ENCODE results near the gene NKG7.

The NKG7 gene

DNA sequence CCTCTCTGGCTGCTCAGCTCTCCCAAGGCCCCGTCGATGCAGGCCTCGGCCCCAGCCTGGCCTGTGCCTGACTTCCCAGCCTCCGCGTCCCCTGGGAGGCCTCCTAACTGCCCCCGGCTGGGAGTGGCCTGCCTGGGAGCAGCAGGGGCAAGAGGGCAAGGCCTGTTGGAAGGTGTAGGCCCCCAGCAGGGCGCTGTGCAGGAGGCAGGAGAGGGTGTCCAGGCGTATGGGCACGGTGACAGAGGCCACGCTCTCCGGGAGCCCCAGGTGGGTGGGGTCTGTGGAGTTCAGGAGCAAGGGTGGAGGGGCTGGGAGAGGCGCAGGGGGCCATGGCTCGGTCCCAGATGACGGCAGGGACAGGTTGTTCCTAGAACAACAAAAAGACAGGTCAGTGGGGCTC lies 16.7 kb upstream of the NKG7 start:
- DNase-seq: no peak

GRCh38 chr19:51387924-51388389 lies 15.5 kb upstream of the NKG7 start, which contains the start of gene LIM2:
Gene LIM2, minus strand, starts transcription at chr19:51387974. Its CDS starts 531 bp downstream, at chr19:51387443.
- DNase-seq: no peak

DNA sequence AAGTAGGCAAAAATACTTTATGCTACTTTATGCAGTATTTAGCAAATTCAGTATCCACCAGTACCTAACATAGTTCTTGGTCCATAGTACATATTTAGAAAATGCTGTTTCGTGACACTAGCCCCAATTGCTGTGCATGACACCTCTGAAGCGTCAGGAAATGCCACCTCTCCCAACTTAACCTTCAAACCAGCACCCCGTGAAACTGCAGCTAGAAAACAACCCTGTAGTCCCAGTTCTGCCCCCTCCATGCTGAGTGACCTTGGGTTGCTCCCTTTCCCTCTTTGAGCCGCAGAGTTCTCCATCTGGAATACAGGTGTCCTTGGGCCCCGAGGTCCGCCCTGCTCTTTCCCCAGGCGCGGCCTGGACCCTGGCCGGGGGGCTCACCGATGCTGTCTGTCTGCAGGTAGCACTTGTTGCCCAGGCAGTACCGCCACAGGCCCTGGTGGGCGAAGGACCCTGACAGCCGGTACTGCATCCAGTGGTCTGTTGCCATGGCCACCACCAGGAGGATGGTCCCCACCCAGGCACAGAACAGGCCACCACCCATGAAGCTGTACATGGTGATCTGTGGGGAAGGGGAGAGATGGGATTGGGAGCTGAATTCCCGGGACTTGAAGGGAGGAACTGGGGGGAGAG lies 14.5 kb upstream of the NKG7 start:
- DNase-seq: no peak

DNA sequence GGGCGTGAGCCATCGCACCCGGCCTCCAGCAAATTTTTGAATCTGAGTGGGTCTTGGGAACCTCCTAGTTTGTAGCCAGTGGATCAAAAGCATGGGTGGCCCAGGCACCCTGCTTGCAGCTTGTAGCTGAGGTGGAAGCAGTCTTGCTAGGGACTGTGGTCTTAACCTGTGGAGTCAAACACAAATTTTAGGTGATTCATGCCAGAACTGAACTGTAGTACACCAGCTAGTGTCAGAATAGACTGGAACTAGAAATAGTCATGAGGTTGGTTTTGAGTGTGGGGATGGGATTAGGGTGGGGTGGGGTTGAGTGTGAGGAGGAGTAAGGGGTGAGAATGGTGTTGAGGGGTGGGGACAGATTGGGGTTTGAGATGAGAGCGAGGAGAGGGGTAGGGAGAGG lies 9.6 kb upstream of the NKG7 start:
- no peak for DNase-seq

DNA sequence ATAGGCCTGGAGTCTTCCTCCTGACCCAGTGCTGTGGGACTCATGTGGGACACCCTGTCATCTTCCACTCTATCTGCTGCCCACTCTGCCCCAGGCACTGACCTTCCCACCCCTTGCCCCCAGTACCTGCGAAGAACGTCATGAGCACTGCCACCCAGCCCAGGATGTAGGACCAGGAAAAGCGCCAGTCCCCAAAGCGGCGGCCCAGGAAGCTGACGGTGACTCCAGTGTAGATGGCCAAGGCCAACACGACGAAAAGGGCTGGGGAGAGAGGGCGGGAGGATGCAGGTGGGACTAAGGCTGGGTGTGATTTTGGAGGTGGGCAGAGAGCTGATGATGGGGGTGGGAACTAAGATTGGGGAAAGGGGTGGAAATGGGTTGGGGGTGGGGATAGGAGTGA lies 7.9 kb upstream of the NKG7 start:
- DNase-seq: no peak

- DNase-seq: no peak
Observed at GRCh38 chr19:51377422-51377821, 5.0 kb upstream of the NKG7 start.

DNA sequence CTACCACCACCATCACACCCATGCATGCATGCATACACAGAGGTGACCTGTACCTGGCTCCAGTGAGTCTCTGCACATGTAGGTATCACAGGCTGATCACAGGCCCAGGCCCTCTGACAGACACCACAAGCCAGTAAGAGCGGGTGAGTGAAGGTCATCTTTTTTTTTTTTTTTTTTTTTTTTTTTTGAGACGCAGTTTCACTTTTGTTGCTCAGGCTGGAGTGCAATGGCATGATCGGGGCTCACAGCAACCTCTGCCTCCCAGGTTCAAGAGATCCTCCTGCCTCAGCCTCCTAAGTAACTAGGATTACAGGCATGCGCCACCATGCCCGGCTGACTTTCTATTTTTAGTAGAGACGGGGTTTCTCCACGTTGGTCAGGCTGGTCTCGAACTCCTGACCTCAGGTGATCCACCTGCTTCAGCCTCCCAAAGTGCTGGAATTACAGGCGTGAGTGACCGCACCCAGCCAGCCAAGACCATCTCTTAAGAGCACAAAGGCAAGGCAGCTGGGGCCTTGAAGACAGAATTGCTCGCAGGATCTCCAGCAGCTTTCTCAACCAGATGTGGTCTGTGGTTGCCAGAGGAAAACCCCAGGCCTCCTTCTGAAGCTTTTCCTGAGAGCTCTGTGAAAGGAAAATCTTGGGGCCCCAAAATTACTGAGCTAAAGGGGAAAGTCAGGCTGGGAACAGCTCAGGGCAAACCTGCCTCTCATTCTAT lies 3.2 kb upstream of the NKG7 start:
- no peak for DNase-seq

DNA sequence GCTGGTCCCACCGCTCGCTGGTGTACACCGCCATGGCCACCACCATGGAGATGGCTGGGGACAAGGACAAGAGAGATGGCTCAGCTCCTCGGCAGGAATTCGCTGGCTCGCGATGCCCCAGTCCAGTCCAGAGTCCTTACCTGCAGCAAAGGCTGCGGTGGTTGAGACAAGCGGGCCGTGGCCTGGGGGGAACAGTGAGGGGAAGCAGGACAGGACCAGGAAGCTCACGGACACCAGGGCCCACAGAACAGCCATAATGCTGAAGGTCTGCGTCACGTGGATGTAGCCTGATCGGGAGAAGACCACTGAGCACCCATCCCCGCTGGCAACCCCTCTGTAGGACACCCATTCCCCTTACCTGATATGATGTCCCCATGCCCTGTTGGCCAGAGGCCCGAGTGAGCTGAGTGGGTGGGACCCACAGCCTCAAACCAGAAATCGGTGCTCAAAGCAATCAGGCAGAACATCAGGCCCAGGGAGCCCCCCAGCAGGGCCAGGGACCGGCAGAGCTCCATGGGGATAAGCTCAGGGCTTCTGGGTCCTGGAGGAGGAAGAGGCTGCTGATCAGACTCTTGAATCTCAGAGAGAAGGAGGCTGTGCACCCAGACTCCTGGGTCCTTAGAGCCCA lies 319 bp downstream of the NKG7 start:
- DNase-seq: no peak

DNA sequence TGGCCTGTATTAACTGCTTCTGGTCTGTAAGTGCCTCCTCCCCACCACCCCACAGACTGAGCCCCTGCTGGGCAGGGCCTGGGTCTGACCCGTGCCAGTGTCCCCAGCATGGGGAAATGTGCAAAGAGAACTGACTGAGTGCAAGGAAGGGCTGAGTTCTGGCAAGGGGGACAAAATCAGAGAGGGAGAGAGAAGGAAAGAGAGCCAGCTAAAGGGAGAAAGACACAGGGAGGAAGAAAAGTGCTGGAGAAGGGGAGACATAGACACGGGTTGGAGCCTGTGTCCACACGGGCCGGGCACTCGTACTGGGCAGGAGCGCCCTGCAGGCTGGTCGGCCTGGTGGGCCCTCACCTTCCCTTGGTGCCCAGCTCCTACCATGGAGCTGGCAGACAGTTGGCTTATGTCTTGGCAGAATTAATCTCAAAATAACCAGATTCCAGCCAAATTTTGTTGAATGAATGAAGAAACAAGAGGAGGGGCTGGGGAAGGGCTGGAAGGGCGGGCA lies 1.2 kb downstream of the NKG7 start:
- DNase-seq: no peak

- no peak for DNase-seq
Observed at GRCh38 chr19:51370230-51370629, 2.2 kb downstream of the NKG7 start.

GRCh38 chr19:51368366-51369282 lies 3.8 kb downstream of the NKG7 start, which contains the start of gene CLDND2:
Gene CLDND2, minus strand, starts transcription at chr19:51369003. Its CDS starts 426 bp downstream, at chr19:51368577.
- DNase-seq: no peak

GRCh38 chr19:51367565-51368365 lies 4.7 kb downstream of the NKG7 start:
- no peak for DNase-seq

DNA sequence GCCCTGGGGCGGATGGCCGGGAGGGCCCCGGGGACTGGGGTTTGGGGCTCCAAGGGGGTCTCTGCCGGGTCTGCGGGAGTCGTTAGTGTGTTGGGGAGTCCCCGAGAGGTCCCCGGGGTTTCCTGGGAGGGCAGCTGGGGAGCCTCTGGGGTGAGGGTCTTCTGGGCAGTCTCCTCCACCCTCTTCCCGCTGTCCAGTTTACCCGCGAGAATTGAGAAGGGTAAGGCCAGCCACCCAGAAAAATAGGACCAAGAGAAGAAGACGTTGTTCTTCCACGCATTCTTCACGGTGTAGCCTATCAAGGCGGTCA lies 5.2 kb downstream of the NKG7 start:
- DNase-seq: no peak

- no peak for DNase-seq
Observed at GRCh38 chr19:51366389-51367254, 5.8 kb downstream of the NKG7 start.

- DNase-seq: no peak
Observed at GRCh38 chr19:51365965-51366388, 6.5 kb downstream of the NKG7 start, which contains the start of gene ETFB. Gene ETFB, minus strand, starts transcription at chr19:51366388. Its CDS starts 62 bp downstream, at chr19:51366326.

- DNase-seq: no peak
Observed at GRCh38 chr19:51365211-51365964, 7.1 kb downstream of the NKG7 start.

DNA sequence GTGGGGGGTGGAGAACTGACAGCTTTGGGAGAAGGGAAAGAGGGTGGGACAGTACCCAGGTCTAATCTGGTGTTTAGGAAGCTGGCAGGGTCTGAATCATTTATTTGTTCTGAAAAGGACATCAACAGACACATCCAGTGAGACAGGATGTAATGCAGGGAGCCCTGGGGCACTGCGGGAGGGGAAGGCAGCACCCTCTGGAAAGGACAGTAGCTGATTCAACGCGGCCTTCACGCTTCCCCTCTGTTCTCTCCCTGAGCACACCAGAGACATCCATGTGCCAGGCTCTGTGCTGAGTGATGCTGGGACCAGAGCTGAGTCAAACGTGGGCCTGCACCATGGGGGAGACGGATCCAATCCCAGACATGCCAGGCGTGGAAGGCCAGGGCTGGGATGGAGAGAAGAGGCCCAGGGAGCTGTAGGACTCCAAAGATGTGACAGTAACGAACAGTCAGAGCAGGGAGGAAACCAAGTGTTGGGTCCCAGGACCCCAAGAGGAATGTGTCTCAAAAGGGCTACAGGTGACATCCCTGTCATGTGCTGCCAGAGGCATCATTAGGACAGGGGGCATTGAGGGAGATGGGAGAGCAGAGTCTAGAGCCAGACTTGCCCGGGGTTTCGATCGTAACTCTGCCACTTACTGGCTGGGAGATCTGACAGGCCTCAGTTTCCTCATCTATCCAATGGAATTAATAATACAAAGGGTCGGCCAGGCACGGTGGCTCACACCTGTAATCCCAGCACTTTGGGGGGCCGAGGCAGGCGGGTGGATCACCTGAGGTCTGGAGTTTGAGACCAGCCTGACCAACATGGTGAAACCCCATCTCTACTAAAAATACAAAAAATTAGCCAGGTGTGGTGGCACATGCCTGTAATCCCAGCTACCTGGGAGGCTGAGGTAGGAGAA lies 8.0 kb downstream of the NKG7 start:
- no peak for DNase-seq

DNA sequence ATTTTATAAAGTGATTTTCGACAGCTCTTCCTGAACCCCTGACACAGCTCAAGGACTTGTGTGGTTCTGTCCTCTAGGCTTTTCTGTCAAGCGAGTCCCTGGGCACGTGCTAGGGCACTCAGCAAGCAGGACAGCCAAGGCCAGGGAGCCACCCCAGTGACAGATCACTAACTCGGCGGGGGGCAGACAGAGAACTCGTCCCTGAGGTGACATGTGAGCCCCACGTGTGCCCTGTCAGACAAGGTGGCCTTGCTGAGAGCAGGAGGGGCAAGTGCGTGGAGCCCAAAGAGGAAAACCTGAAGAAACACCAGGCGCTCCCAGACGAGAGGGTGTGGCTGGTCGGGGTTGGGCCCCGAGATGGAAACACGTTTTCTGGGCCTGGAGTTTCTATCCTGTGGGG lies 11.2 kb downstream of the NKG7 start:
- no peak for DNase-seq

DNA sequence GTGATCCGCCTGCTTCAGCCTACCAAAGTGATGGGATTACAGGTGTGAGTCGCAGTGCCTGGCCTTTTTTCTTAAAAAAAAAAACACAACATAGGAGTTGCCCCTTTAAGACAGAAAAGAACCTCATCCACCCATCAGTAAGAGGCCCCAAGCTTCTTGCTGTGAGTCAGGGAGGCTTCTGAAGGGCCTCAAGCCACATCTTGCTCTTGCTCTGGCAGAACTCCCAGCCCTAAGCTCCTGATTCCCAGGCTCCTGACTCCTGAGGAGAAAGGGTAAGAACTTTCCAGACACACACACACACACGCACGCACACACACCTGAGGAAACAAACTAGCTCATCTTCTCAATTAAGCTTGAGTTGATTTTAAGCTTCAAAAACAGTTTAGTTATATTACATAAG lies 13.2 kb downstream of the NKG7 start:
- DNase-seq: no peak
